Measurements from ENCODE around the gene DIPK1B. TPM values are rescaled to one million over a fixed set of nuclear protein-coding genes. Genes with fewer than 3 reads are reported as not detected.

The DIPK1B gene
- total RNA-seq, 1 donor from 2014 or later, result 25.1 TPM

- no peak for DNase-seq
These were observed 8.0 kb downstream of the DIPK1B start for GRCh38 chr9:136720251-136720897.

DNA sequence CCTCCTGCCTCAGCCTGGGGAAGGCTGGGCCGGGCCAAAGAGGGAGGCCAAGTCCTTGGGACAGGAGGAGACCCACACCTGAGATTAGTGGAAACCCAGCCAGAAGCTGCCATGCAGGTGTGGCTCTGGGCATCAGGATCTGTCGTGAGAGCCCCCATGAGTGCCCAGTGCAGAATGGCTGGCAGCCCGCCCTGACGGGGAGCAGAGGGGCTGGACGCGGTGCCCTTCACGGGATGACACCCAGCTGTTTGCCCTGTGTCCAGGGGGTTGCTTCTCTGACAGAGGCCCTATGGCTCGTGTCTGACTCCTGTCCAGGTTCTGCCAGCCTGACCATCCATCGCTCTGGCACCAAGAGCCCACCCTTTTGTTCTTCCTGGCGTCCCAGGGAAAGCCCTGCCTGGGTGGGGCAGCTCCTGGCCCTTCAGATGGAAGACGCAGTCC, 8.5 kb downstream of the DIPK1B start:
- DNase-seq, result no peak

- no peak for DNase-seq
These were observed 9.1 kb downstream of the DIPK1B start for GRCh38 chr9:136721339-136722092.

DNA sequence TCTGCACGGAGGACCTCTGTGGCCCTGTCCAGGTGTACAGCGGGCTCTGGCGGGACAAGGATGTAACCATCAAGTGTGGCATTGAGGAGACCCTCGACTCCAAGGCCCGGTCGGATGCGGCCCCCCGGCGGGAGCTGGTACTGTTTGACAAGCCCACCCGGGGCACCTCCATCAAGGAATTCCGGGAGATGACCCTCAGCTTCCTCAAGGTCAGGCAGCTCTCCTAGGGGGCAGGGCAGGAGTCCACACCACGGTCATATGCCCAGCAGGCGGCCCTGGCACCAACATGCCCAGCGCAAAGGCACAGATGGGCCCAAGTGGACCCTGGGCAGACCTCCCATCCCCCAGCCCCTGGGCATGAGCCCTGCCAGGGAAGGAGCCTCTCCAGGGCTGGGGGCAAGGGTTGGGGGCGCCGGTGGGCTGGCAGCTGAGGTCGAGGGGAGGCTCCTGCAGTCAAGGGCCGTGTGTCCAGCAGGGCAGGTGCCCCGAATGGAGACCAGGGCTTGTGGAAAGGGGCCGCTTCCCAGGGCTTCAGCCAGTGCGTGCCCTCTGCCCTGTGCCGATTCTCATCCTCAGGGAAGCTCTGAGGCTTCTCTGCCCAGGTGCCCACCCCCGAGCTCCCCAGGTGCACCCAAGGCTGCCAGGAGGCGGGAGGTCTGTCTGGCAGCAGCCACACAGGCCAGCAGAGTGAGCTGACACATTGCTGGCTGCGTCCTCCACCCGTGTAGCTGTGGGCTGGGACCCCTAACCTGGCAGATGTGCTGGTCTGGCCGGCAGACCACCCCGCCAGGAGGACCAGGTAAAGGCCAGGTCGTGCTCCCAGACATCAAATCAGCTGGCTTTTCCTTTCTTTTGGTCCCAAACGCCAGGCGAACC, 10.0 kb downstream of the DIPK1B start:
- DNase-seq, result no peak

DNA sequence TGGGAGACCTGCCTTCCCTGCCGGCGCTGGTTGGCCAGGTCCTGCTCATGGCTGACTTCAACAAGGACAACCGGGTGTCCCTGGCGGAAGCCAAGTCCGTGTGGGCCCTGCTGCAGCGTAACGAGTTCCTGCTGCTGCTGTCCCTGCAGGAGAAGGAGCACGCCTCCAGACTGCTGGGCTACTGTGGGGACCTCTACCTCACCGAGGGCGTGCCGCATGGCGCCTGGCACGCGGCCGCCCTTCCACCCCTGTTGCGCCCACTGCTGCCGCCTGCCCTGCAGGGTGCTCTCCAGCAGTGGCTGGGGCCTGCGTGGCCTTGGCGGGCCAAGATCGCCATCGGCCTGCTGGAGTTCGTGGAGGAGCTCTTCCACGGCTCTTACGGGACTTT, 10.6 kb downstream of the DIPK1B start:
- no peak for DNase-seq

- DNase-seq, result no peak
These were observed 11.1 kb downstream of the DIPK1B start for GRCh38 chr9:136723362-136723976.

- no peak for DNase-seq
These were observed 11.6 kb downstream of the DIPK1B start for GRCh38 chr9:136723989-136724388.

DNA sequence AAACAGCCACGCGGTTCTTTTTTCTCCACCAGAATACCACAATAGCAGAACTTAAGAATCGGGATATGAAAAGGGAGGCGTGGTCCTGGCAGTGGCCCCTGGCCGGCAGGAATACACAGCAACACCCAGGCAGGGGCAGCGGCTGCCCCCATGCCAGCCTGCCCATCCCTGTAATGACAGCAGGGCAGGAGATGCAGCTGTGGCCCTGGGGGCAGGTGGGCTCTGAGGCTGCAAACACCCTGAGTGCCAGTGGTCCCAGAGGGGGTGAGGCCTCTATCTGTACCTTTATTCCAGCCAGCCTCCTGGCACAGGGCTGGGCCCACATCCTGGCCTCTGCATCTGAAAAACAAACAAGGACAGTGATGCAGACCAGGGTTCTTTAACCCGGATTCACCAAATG, 12.4 kb downstream of the DIPK1B start:
- no peak for DNase-seq

GRCh38 chr9:136725612-136726011, 13.2 kb downstream of the DIPK1B start:
- no peak for DNase-seq

GRCh38 chr9:136726118-136726517, 13.7 kb downstream of the DIPK1B start:
- DNase-seq, result no peak

DNA sequence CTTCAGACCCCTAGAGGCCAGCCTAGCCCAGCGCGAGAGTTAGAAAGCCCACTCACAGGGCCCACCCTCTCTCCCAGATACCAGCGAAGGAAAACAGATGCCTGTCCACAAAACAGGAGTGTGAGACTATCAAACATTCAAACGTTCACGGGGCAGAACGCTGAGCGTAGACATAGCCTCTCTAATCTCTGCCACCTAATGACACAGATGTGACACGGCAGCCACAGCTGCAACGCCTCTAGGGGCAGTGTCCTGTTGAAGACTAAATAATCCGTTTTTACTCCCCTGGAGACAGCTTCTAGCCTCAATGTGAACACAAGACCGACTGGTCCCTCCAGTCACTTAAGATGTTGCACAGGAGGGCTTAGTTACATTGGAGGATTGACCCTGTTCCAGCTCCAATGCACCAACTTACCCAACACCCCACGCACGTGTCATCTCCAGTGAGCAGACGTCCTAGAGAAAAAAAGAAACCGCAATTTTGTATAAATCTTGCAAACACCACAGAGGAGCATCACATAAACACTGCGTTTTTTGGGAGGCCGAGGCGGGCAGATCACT, 14.3 kb downstream of the DIPK1B start:
- DNase-seq, result no peak

DNA sequence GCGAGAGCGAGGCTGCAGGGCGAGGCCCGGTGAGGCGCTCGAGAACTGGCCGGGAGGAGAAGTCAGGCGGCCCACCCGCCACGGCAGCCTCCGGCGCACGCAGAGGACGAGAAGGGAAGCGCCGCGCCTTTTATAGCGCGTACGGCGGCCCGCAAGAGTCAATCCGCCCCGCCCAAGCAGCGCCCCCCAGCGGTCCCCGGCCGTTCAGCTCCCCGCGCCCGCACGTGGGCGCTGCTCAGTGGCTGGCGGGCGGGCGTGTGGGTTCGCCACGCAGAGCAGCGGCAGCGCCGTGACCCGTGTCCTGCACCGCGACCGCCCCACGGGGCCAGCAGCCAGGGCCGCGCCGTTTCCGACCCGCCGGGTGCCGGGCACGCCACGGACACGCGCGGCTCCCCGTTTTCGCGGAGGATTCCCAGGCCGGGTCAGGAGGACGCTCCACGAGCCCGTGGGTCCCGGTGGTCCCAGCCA, 15.7 kb downstream of the DIPK1B start:
- DNase-seq, result peak; percentile 74

- DNase-seq, result no peak
These were observed 16.3 kb downstream of the DIPK1B start for GRCh38 chr9:136728548-136729123.

DNA sequence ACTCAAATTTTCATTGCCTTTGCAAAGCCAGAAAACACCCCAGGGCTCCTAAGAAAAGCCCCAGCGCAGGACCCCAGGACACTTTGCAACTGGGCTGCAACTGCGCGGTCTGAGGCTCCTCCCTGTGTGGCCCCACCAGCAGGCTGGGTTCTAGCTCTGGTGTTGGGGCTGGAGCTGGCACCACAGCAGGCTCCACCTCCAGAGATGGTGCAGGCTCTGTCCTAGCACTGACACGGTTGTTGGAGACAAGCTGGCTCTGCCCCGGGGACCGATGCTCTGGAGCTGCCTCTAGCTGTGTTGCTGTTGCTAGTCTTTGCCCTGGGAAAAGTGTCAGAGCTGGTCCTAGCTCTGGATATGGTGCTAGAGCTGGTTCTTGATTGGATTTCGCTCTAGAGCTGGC, 16.8 kb downstream of the DIPK1B start:
- DNase-seq, result no peak

GRCh38 chr9:136729926-136730325, 17.6 kb downstream of the DIPK1B start:
- no peak for DNase-seq

- no peak for DNase-seq
These were observed 20.2 kb downstream of the DIPK1B start for GRCh38 chr9:136732444-136733178.

GRCh38 chr9:136733611-136734010, 21.2 kb downstream of the DIPK1B start:
- no peak for DNase-seq

- no peak for DNase-seq
These were observed 22.6 kb downstream of the DIPK1B start for GRCh38 chr9:136734837-136735496.

GRCh38 chr9:136735812-136736480, 23.6 kb downstream of the DIPK1B start:
- DNase-seq, result no peak

DNA sequence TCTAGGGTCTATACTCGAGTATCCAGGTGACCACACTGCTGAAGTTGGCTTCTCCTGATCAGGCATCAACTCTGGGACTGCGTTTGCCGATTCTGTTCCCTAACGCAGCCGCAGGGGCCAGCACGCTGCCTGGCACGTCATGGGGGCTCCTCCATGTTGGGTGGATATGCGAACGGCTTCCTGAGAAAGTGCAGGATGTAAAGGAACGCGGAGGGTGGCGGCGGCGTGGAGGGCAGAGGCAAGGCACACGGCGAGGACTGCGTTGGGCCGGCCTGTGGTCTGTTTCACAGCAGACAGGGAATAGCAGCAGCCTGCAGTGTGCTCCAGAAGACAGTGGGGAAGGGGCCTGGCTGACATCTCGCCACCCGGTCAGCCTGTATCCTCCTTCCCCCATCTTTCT, 26.6 kb downstream of the DIPK1B start:
- DNase-seq, result no peak
